H1 (cell line): Measurements from ENCODE around the gene NCAPD2. TPM values are rescaled to one million over a fixed set of nuclear protein-coding genes. Genes with fewer than 3 reads are reported as not detected.

Experiments used
- CTCF ChIA-PET: fragments of 300-600 bp; sonication (Branson Sonifier 250); formaldehyde crosslinking; loops from one replicate; lab custom pipeline; 2021; ENCODE audit not compliant: partially characterized antibody; lab: Charles Lee
- POLR2A ChIA-PET: fragments of 300-600 bp; sonication (Branson Sonifier 250); formaldehyde crosslinking; loops from one replicate; lab custom pipeline; 2021; ENCODE audit warnings: inconsistent platforms; ENCODE audit not compliant: partially characterized antibody; lab: Charles Lee
- DNase-seq, 2 experiments: peaks; one replicate each; pipeline versions ENCODE4 v3.0.0 to v3.0.0-alpha.2; 2010 to 2022; ENCODE audit warnings: low spot score in 2 of 2, low read depth in 1 of 2, mixed read lengths in 1 of 2
- FAIRE-seq: peaks from 2 replicates; lab custom pipeline; 2011; peaks lifted over from hg19 to GRCh38; lab: Jason Lieb, UNC
- H2AFZ ChIP-seq: 2 replicates; pipeline ENCODE4 v1.8.1; 2012; ENCODE audit warnings: low read length, inconsistent platforms
- H2AK5ac ChIP-seq: 2 replicates; pipeline ENCODE4 v1.6.1; 2013; ENCODE audit warnings: low read depth, low read length
- H2BK120ac ChIP-seq: replicated peaks from 2 replicates; pipeline ENCODE3; 2013; ENCODE audit warnings: low read depth, low read length, inconsistent platforms
- H2BK12ac ChIP-seq: 2 replicates; pipeline ENCODE4 v1.6.1; 2013; ENCODE audit warnings: low read depth, low read length
- H2BK15ac ChIP-seq: 2 replicates; pipeline ENCODE4 v1.6.1; 2013; ENCODE audit warnings: low read length
- H2BK20ac ChIP-seq: 2 replicates; pipeline ENCODE4 v1.6.1; 2013; ENCODE audit warnings: low read length
- H2BK5ac ChIP-seq: 2 replicates; pipeline ENCODE4 v1.6.1; 2013; ENCODE audit warnings: low read depth, low read length
- H3K14ac ChIP-seq: 2 replicates; pipeline ENCODE4 v1.6.1; 2013; ENCODE audit warnings: inconsistent platforms; ENCODE audit not compliant: insufficient read length
- H3K18ac ChIP-seq: 2 replicates; pipeline ENCODE4 v1.6.1; 2013; ENCODE audit warnings: low read length; ENCODE audit errors: extremely low read depth
- H3K23ac ChIP-seq: 2 replicates; pipeline ENCODE4 v1.6.1; 2013; ENCODE audit warnings: inconsistent platforms; ENCODE audit not compliant: insufficient read length
- H3K23me2 ChIP-seq: 2 replicates; pipeline ENCODE4 v1.6.1; 2013; ENCODE audit warnings: low read depth, low read length
- H3K27ac ChIP-seq: 2 replicates; pipeline ENCODE4 v1.6.1; 2011; ENCODE audit warnings: low read depth, low read length, inconsistent platforms
- H3K27me3 ChIP-seq, 4 experiments: replicated peaks in 1 of 4; 1 replicate in 1 of 4; 2 replicates in 3 of 4; pipeline versions ENCODE4 v1.6.1 to v1.8.1; 2011 to 2013; ENCODE audit warnings: low read length in 3 of 4, mild to moderate bottlenecking in 3 of 4, inconsistent platforms in 2 of 4, mixed read lengths in 2 of 4, moderate library complexity in 1 of 4; ENCODE audit not compliant: control insufficient read depth in 3 of 4, insufficient read depth in 3 of 4; ENCODE audit errors: extremely low read depth in 1 of 4
- H3K36me3 ChIP-seq, 4 experiments: 2 replicates each; pipeline versions ENCODE4 v1.6.1 to v1.8.1; 2011 to 2013; ENCODE audit warnings: mild to moderate bottlenecking in 4 of 4, low read length in 3 of 4, moderate library complexity in 2 of 4, control low read depth in 1 of 4, inconsistent platforms in 1 of 4; ENCODE audit not compliant: insufficient read depth in 4 of 4, control insufficient read depth in 2 of 4
- H3K4ac ChIP-seq: replicated peaks from 2 replicates; pipeline ENCODE3; 2013; ENCODE audit warnings: low read length, low read depth, mixed read lengths, inconsistent platforms; ENCODE audit not compliant: insufficient read length
- H3K4me1 ChIP-seq, 4 experiments: replicated peaks in 1 of 4; 1 replicate in 1 of 4; 2 replicates in 3 of 4; pipeline versions ENCODE4 v1.6.1 to v1.8.1; 2011 to 2013; ENCODE audit warnings: low read length in 3 of 4, inconsistent platforms in 2 of 4, mixed read lengths in 1 of 4; ENCODE audit not compliant: insufficient read depth in 4 of 4, control insufficient read depth in 3 of 4
- H3K4me2 ChIP-seq, 2 experiments: 2 replicates each; pipeline versions ENCODE4 v1.6.1 to v1.8.1; 2011 to 2013; ENCODE audit warnings: low read depth in 2 of 2, low read length in 2 of 2, control low read depth in 1 of 2, inconsistent platforms in 1 of 2, mild to moderate bottlenecking in 1 of 2; ENCODE audit not compliant: insufficient read depth in 1 of 2
- H3K4me3 ChIP-seq, 4 experiments: fragments of 200-600, 300-600 bp in 1 of 4; sonication (generic), shearing (Covaris generic), sonication (Bioruptor Twin) in 1 of 4; 2 replicates each; pipeline versions ENCODE4 v1.5.1 to v1.8.1; 2011 to 2016; ENCODE audit warnings: low read length in 4 of 4, low read depth in 3 of 4, control low read depth in 2 of 4, inconsistent platforms in 2 of 4, mild to moderate bottlenecking in 2 of 4, mixed read lengths in 1 of 4, moderate library complexity in 1 of 4; ENCODE audit not compliant: insufficient read depth in 2 of 4; ENCODE audit errors: extremely low read depth in 1 of 4
- H3K56ac ChIP-seq: replicated peaks from 2 replicates; pipeline ENCODE3; 2013; ENCODE audit warnings: low read depth, mild to moderate bottlenecking, mixed read lengths, low read length, inconsistent platforms; ENCODE audit not compliant: insufficient read length
- H3K79me1 ChIP-seq: 2 replicates; pipeline ENCODE4 v1.6.1; 2013; ENCODE audit warnings: low read depth, low read length, control low read depth
- H3K79me2 ChIP-seq, 2 experiments: 2 replicates each; pipeline versions ENCODE4 v1.6.1 to v1.8.1; 2012 to 2013; ENCODE audit warnings: low read length in 2 of 2, mild to moderate bottlenecking in 2 of 2, inconsistent platforms in 1 of 2; ENCODE audit not compliant: insufficient read depth in 2 of 2, control insufficient read depth in 1 of 2
- H3K9ac ChIP-seq, 4 experiments: replicated peaks in 1 of 4; 1 replicate in 1 of 4; 2 replicates in 3 of 4; pipeline versions ENCODE4 v1.6.1 to v1.8.1; 2011 to 2013; ENCODE audit warnings: low read depth in 3 of 4, low read length in 3 of 4, control low read depth in 2 of 4, mild to moderate bottlenecking in 2 of 4, moderate library complexity in 2 of 4, inconsistent platforms in 1 of 4; ENCODE audit errors: extremely low read depth in 1 of 4
- H3K9me3 ChIP-seq, 2 experiments: 2 replicates each; pipeline versions ENCODE4 v1.6.1 to v1.8.1; 2012 to 2013; ENCODE audit warnings: mild to moderate bottlenecking in 2 of 2, moderate library complexity in 2 of 2, control low read depth in 1 of 2, inconsistent platforms in 1 of 2, low read depth in 1 of 2, low read length in 1 of 2, mixed read lengths in 1 of 2; ENCODE audit not compliant: insufficient read depth in 2 of 2
- H4K20me1 ChIP-seq, 2 experiments: replicated peaks in 1 of 2; 2 replicates each; pipeline versions ENCODE3 to v1.8.1; 2011 to 2013; ENCODE audit warnings: inconsistent platforms in 2 of 2, low read length in 2 of 2, mild to moderate bottlenecking in 1 of 2; ENCODE audit not compliant: insufficient read depth in 2 of 2, control insufficient read depth in 1 of 2
- H4K5ac ChIP-seq: 2 replicates; pipeline ENCODE4 v1.6.1; 2013; ENCODE audit warnings: low read length, low read depth, mixed read lengths, inconsistent platforms; ENCODE audit not compliant: insufficient read length
- H4K8ac ChIP-seq: 2 replicates; pipeline ENCODE4 v1.8.0; 2013; ENCODE audit warnings: mild to moderate bottlenecking, moderate library complexity, low read length, inconsistent platforms; ENCODE audit not compliant: insufficient read depth; ENCODE audit errors: extremely low read depth
- H4K91ac ChIP-seq: replicated peaks from 2 replicates; pipeline ENCODE3; 2013; ENCODE audit warnings: low read length, mixed read lengths, inconsistent platforms; ENCODE audit not compliant: insufficient read length
- CREB1 ChIP-seq: IDR thresholded peaks from 2 replicates; pipeline ENCODE4 v1.6.1; 2012; ENCODE audit warnings: inconsistent platforms
- GABPA ChIP-seq: IDR thresholded peaks from 2 replicates; pipeline ENCODE4 v1.6.1; 2011; ENCODE audit warnings: mild to moderate bottlenecking, low read length, moderate library complexity, borderline replicate concordance; ENCODE audit not compliant: insufficient read depth
- GTF2F1 ChIP-seq: IDR thresholded peaks from 2 replicates; pipeline ENCODE4 v1.6.1; 2012; ENCODE audit warnings: low read depth, low read length, improper control_type of control experiment, borderline replicate concordance
- HDAC6 ChIP-seq: IDR thresholded peaks from one replicate; pipeline ENCODE4 v1.7.1; 2012; ENCODE audit warnings: low read depth, mild to moderate bottlenecking, inconsistent platforms, low read length, moderate library complexity
- JUN ChIP-seq: IDR thresholded peaks from 2 replicates; pipeline ENCODE4 v1.6.1; 2011; ENCODE audit warnings: low read depth, mild to moderate bottlenecking, improper control_type of control experiment, low read length
- MAFK ChIP-seq: IDR thresholded peaks from 2 replicates; pipeline ENCODE4 v1.6.1; 2012; ENCODE audit warnings: low read depth, mild to moderate bottlenecking, improper control_type of control experiment, low read length
- RFX5 ChIP-seq: IDR thresholded peaks from 2 replicates; pipeline ENCODE4 v1.6.1; 2011; ENCODE audit warnings: low read depth, low read length, improper control_type of control experiment, borderline replicate concordance
- SIN3A ChIP-seq, 2 experiments: IDR thresholded peaks in 1 of 2; conservative IDR thresholded peaks in 1 of 2; 2 replicates each; pipeline ENCODE4 v1.6.1; 2011 to 2012; ENCODE audit warnings: low read length in 2 of 2, improper control_type of control experiment in 1 of 2, low read depth in 1 of 2, mild to moderate bottlenecking in 1 of 2
- SUZ12 ChIP-seq: fragments of 200-600 bp; sonication (generic); IDR thresholded peaks from 2 replicates; pipeline ENCODE4 v1.6.1; 2012; ENCODE audit warnings: mild to moderate bottlenecking, inconsistent platforms, low read length, moderate library complexity, mixed read lengths
- TAF7 ChIP-seq: optimal IDR thresholded peaks from 2 replicates; pipeline ENCODE3; 2011; ENCODE audit warnings: low read depth, mild to moderate bottlenecking, inconsistent platforms, low read length, moderate library complexity, borderline replicate concordance
- USF2 ChIP-seq: IDR thresholded peaks from 2 replicates; pipeline ENCODE4 v1.6.1; 2011; ENCODE audit warnings: low read length, improper control_type of control experiment
- WGBS, 2 experiments: shearing (Covaris generic) in 1 of 2; methylation state at CpG; one replicate each; pipeline versions ENCODE4 v1.1.6 to v1.1.7; 2013 to 2015; ENCODE audit warnings: low lambda C conversion rate in 2 of 2, mixed read lengths in 2 of 2, inconsistent platforms in 1 of 2, low coverage in 1 of 2, missing lambda C conversion rate in 1 of 2; ENCODE audit not compliant: insufficient replicate concordance in 2 of 2, insufficient coverage in 1 of 2, insufficient read length in 1 of 2; ENCODE audit errors: extremely low coverage in 1 of 2, missing lambda C conversion rate in 1 of 2; 5-methylcytosine and 5-hydroxymethylcytosine counted together
- polyA plus RNA-seq, 7 experiments: library from polyadenylated mRNA; depleted of rRNA in 3 of 7; stranded (reverse) in 5 of 7; unstranded in 2 of 7; fragments of >200 nt in 5 of 7; fragments of 200-250 nt in 2 of 7; gene quantifications; 1 replicate in 5 of 7; 2 replicates in 1 of 7; 4 replicates in 1 of 7; pipeline versions ENCODE4 v1.2.1 to v1.2.3, GENCODE V29; 2011 to 2013; ENCODE audit warnings: missing spikeins in 2 of 7, mixed read lengths in 2 of 7
- total RNA-seq: library from RNA; stranded (reverse); fragmentation: NEBNext Ultra II Directional; extraction: Animal tissue kit (Norgen Biotek cat#: 25700); gene quantifications from 2 replicates; pipeline ENCODE4 v1.2.1, GENCODE V29; 2021
- TF ChIP-seq, protein P1 (sequence below): IDR thresholded peaks from 2 replicates; pipeline ENCODE4 v1.6.1; 2012; ENCODE audit warnings: low read length, inconsistent platforms

Gene NCAPD2
- total and polyA plus RNA-seq, 2 of the 8 experiments (the other 6 are each of a cell fraction or from before 2014, with no cell fraction given), result 55.8 to 132 TPM

GRCh38 chr12:6476489-6476888 lies 17.4 kb upstream of the NCAPD2 start:
- Histone ChIP-seq H2BK20ac (no peak overlapping the region), H2BK15ac (no peak overlapping the region), H3K79me1 (no peaks in the 10 kb centered on the region), H2BK5ac (no peak overlapping the region), H4K8ac (no peak overlapping the region), H3K36me3 (no peaks in the 10 kb centered on the region), H2BK120ac (no peak overlapping the region), H4K20me1 (no peaks in the 10 kb centered on the region), H3K23me2 (no peaks in the 10 kb centered on the region), H3K4me2 (no peak overlapping the region), H3K4ac (no peak overlapping the region), H2AK5ac (no peak overlapping the region), H3K14ac (no peak overlapping the region), H4K5ac (no peak overlapping the region), H2BK12ac (no peak overlapping the region), H3K9ac (no peak overlapping the region), H3K56ac (no peak overlapping the region), H3K4me3 (no peak overlapping the region), H3K4me1 (no peaks in the 10 kb centered on the region), H3K23ac (no peak overlapping the region), H3K27ac (no peak overlapping the region), H3K27me3 (no peaks in the 10 kb centered on the region), H3K9me3 (peaks cover 0 to 10% of the 10 kb centered on the region in 2 experiments; a peak in 2 of 4 replicates), H3K79me2 (no peaks in the 10 kb centered on the region), H4K91ac (no peak overlapping the region), H2AFZ (no peak overlapping the region), H3K18ac (no peak overlapping the region)
- 77% methylated on average over 3 of the region's 3 CpGs; no CpG with 5 or more reads in 1 of the 2 experiments for WGBS, 2 experiments
- DNase-seq (no peak), FAIRE-seq (no peak)
- POLR2A ChIA-PET, result no interaction called here
- CTCF ChIA-PET, result no interaction called here
- TF ChIP-seq RFX5 (no peak), SIN3A (conservative IDR thresholded peaks at IDR 0.05 in 1 of 2, IDR thresholded peaks at IDR 0.05 in 1 of 2; ENCODE audit: low read depth in 1 of 2, low read length in 2 of 2) (no peak), MAFK (no peak), GTF2F1 (no peak), SUZ12 (no peak), USF2 (no peak), CREB1 (no peak), TAF7 (no peak), GABPA (no peak), JUN (no peak), HDAC6 (no peak)
- TF ChIP-seq, protein P1, sequence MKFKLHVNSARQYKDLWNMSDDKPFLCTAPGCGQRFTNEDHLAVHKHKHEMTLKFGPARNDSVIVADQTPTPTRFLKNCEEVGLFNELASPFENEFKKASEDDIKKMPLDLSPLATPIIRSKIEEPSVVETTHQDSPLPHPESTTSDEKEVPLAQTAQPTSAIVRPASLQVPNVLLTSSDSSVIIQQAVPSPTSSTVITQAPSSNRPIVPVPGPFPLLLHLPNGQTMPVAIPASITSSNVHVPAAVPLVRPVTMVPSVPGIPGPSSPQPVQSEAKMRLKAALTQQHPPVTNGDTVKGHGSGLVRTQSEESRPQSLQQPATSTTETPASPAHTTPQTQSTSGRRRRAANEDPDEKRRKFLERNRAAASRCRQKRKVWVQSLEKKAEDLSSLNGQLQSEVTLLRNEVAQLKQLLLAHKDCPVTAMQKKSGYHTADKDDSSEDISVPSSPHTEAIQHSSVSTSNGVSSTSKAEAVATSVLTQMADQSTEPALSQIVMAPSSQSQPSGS, result no peak
